Thoracic aorta (tissue), 2 donors: ENCODE measurements around the gene GRIK4. TPM values are rescaled to one million over a fixed set of nuclear protein-coding genes. Genes with fewer than 3 reads are reported as not detected.

Source experiments
- ATAC-seq: fragments of 150-250 bp; one replicate; pipeline ENCODE4 v1.8.0; 2017; ENCODE audit warnings: low read depth; ENCODE audit not compliant: insufficient number of reproducible peaks, low FRiP score
- DNase-seq: peaks from one replicate; pipeline ENCODE4 v3.0.0-alpha.2; 2020; ENCODE audit warnings: low spot score
- H3K27ac ChIP-seq, 2 donors: fragments of 200-600 bp; sonication (generic); 1 replicate in 1 of 2; 2 replicates in 1 of 2; pipeline ENCODE4 v1.5.1; 2016; ENCODE audit warnings: mild to moderate bottlenecking in 2 of 2, moderate library complexity in 2 of 2
- H3K27me3 ChIP-seq: fragments of 200-600 bp; sonication (generic); replicated peaks from 2 replicates; pipeline ENCODE4 v1.6.0; 2016; ENCODE audit warnings: mild to moderate bottlenecking; ENCODE audit not compliant: insufficient read depth
- H3K36me3 ChIP-seq: fragments of 200-600 bp; sonication (generic); one replicate; pipeline ENCODE4 v1.5.1; 2016
- H3K4me1 ChIP-seq, 2 donors: fragments of 200-600 bp; sonication (generic); 1 replicate in 1 of 2; 2 replicates in 1 of 2; pipeline versions ENCODE4 v1.5.1 to v1.6.0; 2016; ENCODE audit warnings: low read depth in 2 of 2, mild to moderate bottlenecking in 1 of 2; ENCODE audit not compliant: control insufficient read depth in 1 of 2
- H3K4me3 ChIP-seq: fragments of 200-600 bp; sonication (generic); 2 replicates; pipeline ENCODE4 v1.5.1; 2016; ENCODE audit warnings: mild to moderate bottlenecking
- H3K9me3 ChIP-seq: fragments of 200-600 bp; sonication (generic); 2 replicates; pipeline ENCODE4 v1.5.1; 2016
- total RNA-seq, 2 donors: library from RNA; depleted of rRNA; stranded (reverse); fragments of >200 nt; gene quantifications; one replicate each; pipeline versions ENCODE4 v1.1.0 to v1.2.3, GENCODE V29; 2016
- TF ChIP-seq, protein P1 (sequence below): fragments of 200-600 bp; sonication (generic); IDR thresholded peaks from one replicate; pipeline ENCODE4 v1.5.1; 2019; ENCODE audit warnings: antibody characterized with exemption

Gene GRIK4
- total RNA-seq, 2 donors from 2014 or later = not detected

DNA sequence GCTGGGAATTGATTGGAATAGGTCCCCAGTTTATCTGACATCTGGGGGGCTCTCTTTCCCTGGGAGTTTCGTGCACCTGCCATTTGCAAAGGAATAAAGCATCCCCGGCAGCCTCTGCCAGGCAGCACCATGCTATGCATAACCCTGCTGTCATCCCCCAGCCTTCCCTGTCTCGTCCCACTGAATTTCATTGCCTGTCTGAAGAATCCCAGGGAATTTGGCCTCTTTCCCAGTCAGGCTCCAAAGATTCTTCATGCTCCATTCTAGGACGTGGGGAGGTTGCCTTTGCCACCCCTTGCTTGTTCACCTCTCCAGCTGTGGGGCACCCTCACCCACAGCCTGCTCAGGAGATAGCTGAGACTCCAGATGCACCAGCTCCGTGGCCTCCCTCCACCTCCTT lies 317.3 kb downstream of the GRIK4 start:
- DNase-seq (no peak), ATAC-seq (no peak)
- H3K4me3 ChIP-seq = no peak overlapping the region
- no peaks in the 10 kb centered on the region for H3K36me3 ChIP-seq
- TF ChIP-seq, protein P1, sequence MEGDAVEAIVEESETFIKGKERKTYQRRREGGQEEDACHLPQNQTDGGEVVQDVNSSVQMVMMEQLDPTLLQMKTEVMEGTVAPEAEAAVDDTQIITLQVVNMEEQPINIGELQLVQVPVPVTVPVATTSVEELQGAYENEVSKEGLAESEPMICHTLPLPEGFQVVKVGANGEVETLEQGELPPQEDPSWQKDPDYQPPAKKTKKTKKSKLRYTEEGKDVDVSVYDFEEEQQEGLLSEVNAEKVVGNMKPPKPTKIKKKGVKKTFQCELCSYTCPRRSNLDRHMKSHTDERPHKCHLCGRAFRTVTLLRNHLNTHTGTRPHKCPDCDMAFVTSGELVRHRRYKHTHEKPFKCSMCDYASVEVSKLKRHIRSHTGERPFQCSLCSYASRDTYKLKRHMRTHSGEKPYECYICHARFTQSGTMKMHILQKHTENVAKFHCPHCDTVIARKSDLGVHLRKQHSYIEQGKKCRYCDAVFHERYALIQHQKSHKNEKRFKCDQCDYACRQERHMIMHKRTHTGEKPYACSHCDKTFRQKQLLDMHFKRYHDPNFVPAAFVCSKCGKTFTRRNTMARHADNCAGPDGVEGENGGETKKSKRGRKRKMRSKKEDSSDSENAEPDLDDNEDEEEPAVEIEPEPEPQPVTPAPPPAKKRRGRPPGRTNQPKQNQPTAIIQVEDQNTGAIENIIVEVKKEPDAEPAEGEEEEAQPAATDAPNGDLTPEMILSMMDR = no peak
- H3K9me3 ChIP-seq = no peaks in the 10 kb centered on the region
- H3K4me1 ChIP-seq = no peaks in the 10 kb centered on the region
- H3K27ac ChIP-seq = no peak overlapping the region
- H3K27me3 ChIP-seq = no peaks in the 10 kb centered on the region

DNA sequence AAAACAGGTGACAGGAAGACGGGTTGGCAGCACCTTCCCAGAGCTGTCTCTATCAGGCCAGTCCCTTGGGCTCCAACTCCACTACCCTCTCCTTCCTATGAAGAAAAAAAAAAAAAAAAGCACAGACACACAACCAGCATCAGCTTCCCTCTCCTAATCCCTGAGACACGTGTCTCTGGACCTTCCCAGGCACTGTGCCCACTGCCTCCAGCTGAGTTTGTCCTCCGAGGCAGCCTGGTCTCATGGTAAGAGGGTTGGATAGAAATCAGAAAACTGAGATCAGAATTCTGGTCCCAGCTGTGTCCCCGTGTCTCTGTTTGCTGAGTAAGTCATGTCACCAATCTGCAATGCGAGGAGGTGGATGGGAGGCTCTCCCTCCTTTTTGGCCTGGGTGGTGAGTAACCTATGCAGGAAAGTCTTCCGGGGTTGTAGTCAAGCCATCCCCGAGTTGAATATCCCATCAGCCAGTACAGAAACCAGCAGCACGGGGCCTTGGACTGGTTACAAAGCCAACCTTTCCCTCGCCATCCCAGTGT lies 318.6 kb downstream of the GRIK4 start:
- TF ChIP-seq, protein P1 = no peak
- Histone ChIP-seq H3K9me3 (no peaks in the 10 kb centered on the region), H3K4me1 (no peaks in the 10 kb centered on the region), H3K4me3 (no peak overlapping the region), H3K27ac (no peak overlapping the region), H3K36me3 (no peaks in the 10 kb centered on the region), H3K27me3 (no peaks in the 10 kb centered on the region)
- DNase-seq = no peak
- ATAC-seq = no peak

DNA sequence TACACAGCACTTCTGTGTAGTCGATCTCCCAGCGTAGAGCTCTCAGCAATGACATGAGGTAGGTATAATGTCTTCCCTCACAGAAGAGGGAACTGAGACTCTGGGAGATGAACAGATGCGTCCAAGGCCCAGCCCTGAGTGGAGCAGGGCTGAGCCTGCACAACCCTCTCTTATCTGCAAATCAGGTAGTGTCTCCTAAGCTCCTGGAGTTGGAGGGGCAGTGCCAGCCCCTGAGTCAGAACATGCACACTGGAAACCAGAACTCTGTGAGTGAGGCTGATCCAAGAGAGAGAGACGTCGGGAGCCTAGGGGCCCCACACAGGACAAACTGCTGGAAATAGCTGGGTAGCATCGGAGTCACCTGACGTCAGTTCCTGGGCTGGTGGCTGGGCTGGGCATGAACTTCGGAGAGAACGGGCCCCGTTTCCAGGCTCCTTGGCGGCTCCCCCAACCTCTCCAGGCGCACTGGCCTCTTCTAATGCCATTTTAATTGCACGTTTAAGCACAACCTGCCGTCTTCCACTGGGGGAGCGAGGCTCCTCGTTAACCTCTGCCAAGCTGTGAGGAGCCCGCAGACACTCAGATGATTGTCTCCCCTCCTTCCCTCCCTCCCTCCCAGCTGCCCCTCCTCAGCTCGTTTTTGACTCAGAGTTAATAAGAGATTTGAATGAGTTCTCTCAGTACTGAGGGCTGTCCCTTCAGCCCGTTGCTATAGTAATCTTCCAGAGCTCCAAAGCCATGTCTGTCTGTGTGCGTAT lies 321.1 kb downstream of the GRIK4 start:
- Histone ChIP-seq H3K36me3 (no peaks in the 10 kb centered on the region), H3K4me3 (no peak overlapping the region), H3K27ac (no peak overlapping the region), H3K9me3 (no peaks in the 10 kb centered on the region), H3K27me3 (no peaks in the 10 kb centered on the region), H3K4me1 (no peaks in the 10 kb centered on the region)
- no peak for DNase-seq
- ATAC-seq = no peak
- TF ChIP-seq, protein P1 = no peak

DNA sequence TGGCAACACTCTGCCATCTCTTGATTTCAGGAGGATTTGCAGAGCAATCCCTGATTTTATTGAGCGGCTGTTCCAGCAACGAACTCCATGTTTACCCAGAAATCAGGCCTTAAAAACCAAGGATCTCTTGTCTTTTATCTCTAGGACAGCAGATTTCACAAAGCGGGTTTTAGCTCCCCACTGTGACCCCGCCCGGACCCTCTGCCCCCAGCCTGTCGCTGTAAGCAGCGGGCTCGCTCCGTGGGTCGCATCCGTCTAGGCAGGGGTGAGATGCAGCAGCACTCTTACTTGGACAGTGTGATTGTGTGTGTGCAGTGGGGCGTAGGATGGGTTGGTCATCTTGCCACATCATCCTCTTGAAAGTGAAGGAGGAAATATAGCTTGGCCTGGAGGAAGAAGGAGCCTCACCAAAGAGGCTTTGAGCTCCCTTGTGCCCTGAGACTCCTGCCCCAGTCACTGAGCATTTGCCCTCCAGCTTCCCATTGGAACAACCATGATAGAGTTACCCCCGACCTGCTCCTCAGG lies 323.2 kb downstream of the GRIK4 start:
- Histone ChIP-seq H3K9me3 (no peaks in the 10 kb centered on the region), H3K27ac (no peak overlapping the region), H3K36me3 (no peaks in the 10 kb centered on the region), H3K4me3 (no peak overlapping the region), H3K4me1 (no peaks in the 10 kb centered on the region), H3K27me3 (no peaks in the 10 kb centered on the region)
- TF ChIP-seq, protein P1 = no peak
- no peak for DNase-seq
- no peak for ATAC-seq

DNA sequence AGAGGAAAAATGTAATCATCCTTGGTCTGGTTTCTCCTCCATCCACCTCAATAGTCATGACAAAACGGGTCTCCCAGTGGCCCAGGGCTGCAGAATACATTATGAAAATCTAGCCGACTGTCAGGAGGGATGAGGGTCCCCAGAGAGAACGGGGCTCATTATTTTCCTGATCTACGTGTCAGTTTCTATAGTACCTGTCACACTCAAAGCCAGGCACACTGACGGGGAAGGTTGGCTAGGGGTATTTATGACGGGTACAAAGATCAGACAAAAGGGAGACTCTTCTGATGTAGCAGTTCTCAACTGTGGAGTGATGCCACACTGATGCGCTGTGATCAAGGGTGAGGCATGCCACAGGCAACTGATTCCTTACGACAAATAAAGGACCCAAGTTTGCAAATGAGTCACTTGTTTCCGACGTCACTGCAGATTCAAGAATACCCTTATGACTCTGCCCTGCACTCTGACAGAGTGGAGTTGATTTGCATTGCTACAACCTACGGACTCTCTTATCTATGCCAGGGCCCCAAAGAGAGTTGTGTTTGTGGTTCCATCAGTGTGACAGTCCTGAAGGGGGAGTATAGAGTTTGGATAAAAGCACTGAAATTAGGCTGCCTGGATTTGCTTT lies 324.2 kb downstream of the GRIK4 start:
- Histone ChIP-seq H3K4me1 (no peaks in the 10 kb centered on the region), H3K4me3 (no peak overlapping the region), H3K27ac (no peak overlapping the region), H3K36me3 (no peaks in the 10 kb centered on the region), H3K27me3 (no peaks in the 10 kb centered on the region), H3K9me3 (no peaks in the 10 kb centered on the region)
- ATAC-seq (no peak), DNase-seq (no peak)
- TF ChIP-seq, protein P1 = no peak
